ENCODE data around the gene FGD6.

FGD6 gene

DNA sequence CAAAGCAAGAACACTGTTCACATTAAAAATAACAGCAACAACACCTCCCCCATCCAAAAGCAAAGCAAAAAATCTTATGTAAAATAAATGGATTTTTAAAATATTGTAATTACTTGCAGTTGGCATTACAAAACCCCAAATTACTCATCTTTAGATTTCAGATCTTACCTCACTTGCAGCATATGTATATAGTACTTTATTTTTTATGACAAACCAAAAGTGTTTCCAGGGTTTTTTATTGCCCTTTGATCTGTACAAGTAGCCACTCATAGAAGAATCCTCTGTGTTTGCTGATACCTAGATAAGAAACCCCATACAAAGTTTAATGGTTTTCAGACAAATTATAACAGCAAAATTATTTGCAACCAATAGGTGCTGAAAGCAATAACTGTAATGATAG is 131.7 kb downstream of the FGD6 start:
- no peak for DNase-seq (ENCODE audit: low spot score)

DNA sequence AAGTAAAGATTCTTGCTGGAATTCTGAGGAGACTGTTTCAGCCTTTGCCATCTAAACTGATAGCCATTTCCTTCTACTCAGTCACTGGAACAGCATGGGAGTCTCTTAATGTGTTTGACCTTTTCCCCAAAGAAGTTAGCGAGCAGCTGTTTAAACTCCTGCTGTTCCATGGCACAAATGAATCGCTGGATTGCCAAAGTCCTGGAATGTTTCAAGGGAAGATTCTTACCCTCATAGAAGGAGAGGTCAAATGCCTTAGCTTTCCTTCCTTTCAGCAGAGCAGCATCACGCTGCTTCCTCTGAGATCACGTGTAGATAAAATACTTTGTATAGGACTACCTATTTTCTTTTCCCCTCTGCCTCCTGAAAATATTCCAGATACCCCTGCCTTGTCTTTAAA is 133.3 kb downstream of the FGD6 start:
- DNase-seq (ENCODE audit: low spot score) = no peak

DNA sequence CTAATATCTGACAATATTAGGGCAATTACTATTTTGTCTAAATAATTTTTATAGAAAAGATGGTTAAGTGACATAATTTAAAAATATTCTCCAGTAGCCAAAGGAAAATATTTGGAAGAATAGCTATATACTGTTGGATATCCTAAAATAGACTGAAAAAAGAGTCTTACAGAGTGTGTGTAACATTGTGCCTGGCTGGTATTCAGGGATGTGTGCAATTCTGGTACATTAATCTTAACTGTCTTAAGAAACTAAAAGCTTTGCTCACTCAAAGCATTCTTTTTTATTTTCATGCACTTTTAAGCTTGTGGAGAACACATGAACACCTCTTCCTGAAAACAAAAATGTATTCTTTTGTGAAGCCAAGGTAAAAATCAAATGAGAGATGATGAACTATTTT is 133.8 kb downstream of the FGD6 start:
- DNase-seq (ENCODE audit: low spot score) = no peak

DNA sequence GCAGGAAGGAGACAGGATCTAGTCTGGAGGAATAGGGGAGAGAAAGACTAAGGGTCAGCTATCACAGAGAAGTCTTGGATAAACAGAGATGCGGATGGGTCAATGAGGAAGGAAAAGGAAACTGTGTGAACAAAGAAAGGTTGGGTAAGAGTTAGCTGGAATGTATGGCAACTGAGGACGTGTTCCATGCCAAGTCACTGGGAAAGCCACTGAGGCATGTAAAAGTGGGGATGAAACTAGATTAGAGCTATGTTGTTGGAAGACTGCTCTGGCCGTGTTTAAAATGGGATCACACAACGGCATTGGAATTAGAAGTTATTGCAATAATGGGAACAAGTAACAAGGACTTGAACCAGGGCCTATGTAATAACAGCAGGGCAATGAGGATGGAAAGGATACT is 139.9 kb downstream of the FGD6 start:
- DNase-seq (ENCODE audit: low spot score) = no peak

DNA sequence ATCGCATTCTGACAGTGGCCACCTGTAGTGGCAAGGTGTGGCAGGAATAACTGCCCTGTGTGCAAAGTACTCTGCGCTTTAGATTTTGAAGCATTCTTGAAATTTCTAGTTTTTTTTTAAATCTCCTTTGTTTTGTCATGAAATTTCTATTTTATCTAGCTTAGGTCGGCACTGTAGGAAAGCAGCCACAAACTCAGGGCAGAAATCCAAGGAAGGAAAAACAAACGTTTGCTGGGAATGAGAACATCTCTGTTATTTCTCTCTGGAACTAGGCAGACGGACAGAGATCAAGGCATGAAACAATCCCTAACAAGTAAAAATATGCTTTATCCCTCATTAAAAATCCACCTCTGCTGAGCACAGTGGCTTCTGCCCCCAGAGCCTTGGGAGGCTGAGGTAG is 142.5 kb downstream of the FGD6 start:
- DNase-seq (ENCODE audit: low spot score) = peak; percentile 27

DNA sequence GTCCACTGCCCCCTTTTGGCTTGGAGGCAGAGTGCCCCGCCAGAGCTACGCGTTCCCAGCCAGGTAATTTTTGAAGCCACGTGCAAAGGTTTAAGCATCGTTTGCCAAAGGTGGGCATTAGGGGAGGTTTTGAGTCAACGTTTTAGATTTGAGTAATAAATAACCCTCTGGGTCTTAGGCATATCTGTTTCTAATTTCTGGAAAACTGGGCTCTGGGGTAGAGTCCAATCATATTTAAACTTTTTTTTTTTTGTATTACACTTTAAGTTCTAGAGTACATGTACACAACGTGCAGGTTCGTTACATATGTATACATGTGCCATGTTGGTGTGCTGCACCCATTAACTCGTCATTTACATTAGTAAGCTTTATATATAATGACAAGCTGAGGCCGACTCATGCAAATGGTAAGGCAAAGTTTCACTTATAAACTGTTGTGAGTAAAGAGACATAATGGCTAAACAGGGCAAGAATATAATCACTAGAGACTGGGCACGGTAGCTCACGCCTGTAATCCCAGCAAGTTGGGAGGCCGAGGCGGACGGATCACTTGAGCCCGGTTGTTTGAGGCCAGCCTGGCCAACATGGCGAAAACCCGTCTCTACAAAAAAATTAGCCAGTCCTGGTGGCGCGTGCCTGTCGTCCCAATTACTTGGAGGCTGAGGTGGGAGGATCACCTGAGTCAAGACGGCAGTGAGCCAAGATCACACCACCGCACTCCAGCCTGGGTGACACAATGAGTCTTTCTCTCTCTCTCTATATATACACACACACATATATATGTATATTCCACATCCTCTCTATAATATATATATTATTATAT is 143.4 kb downstream of the FGD6 start:
- peak; percentile 5 for DNase-seq (ENCODE audit: low spot score)

DNA sequence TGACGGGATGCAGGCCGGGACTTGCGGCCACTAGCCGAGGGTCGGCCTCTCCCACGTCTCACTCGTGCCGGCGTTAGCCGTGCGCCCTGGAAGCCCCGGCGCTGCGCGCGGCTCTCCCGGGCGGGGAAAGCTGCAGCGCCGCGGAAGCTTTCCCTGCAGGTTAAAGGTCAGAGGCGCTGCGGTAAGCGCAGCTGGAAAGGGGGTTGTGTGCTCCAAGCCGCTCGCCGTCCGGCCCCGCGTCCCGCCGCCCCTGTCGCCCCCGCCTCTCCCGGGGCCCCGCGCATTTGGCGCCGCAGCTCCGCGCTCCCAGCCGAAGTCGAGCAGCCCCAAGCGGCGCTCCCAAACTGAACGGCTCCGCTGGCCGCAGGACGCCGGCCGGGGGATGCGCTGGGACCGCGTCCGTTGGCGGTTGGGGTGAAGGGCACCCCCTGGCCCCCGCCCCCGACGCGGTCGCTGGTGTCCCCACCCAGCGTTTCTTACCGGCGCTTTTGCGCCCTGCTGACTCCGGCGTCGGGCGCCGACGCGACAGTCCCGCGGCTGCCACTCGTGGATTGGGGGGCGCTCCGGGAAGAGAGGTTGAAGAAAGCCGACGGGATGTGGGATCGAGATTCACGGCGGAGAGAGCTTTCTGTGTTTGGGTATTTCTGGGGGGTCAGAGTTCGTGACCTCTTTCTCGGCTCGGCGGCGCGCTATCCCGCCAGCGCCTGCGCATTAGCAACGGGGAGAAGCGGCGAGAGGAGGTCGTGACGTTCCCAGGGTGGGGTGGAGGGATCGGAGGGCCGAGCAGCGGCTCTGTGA is 144.2 kb downstream of the FGD6 start, which contains the start of gene NR2C1:
TSS of gene NR2C1 (minus strand) at position 719 of the 798 bp plus-strand sequence. CDS start 6,234 bp downstream, outside the sequence.
- peak; percentile 95 for DNase-seq (ENCODE audit: low spot score)

DNA sequence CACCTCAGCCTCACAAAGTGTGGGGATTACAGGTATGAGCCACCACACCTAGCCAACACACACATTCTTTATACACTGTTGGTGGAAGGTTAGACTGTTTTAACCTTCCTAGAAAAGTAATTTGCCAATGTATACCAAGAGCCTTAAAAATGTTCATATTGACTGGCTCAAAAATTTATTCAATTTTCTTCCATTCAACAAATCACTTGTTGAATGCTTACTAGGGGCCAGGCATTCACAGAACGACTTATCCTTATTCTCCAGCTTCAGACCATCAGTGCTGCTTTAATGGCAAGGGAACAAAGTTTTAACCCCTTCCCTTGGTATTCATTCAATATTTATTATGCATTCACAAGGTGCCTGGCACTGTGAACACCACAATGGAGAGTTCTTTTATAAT is 146.9 kb downstream of the FGD6 start:
- DNase-seq (ENCODE audit: low spot score) = no peak

DNA sequence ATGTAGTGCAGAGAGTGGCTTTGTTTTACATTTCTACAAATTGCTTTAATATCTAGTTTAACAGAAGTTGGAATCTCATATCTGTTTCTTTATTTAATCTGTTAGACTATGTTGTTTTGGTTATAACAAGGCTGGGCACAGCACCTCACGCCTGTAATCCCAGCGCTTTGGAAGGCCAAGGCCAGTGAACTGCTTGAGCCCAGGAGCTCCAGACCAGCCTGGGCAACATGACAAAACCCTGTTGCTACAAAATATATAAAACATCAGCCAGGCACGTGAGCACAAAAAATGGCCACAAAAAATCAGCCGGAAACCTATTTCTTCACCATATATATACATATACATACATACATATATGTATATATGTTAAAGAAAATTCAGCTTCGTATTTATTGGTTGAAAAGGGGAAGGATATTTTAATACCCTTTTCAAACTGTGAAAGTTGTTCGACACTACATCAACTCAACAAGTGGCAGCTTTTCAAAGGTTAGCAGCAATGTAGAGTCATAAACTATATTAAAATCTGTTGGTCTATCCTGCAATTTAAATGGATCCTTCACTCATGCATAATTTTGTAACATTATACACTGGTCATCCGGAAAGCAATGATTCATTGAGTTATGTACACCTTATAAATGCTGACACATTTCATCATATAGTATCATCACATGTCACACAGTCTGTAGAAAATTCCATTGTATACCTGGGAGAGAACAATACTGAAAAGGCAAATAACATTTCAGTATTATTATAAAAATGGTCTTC is 151.0 kb downstream of the FGD6 start:
- DNase-seq (ENCODE audit: low spot score) = no peak

DNA sequence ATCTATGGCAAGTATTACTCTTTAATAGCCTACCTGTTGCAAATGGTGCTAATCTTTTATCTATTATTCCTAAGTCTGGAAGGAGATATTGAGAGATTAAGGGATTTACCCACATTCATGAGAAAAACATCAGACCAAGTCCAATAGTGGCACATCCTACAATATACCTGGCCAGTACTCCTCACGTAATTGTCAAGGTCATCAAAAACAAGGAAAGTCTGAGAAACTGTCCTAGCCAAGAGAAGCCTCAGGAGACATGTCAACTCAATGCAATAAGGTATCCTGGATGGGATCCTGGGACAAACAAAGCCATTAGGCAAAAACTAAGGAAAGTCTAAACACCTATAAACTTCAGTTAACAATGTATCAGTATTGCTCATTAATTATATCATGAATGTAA is 156.3 kb downstream of the FGD6 start:
- no peak for DNase-seq (ENCODE audit: low spot score)

DNA sequence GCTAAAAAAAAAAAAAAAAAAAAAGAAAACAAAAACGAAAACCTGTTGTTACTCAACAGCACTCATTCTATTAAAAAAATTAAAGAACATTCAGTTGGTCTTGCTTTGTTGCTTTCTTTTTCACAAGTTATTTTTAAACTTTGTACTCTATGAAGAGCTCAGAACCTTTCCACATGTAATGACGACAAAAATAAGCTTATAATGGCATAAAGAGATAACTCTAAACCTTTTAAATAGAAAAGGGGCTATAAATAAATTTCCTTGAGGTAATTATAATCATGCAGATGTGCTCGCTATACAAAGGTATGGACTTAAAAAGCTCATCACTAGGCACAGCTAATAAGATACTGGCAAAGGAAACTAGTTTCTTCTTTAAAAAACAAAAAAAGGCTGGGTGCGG is 157.3 kb downstream of the FGD6 start:
- no peak for DNase-seq (ENCODE audit: low spot score)

DNA sequence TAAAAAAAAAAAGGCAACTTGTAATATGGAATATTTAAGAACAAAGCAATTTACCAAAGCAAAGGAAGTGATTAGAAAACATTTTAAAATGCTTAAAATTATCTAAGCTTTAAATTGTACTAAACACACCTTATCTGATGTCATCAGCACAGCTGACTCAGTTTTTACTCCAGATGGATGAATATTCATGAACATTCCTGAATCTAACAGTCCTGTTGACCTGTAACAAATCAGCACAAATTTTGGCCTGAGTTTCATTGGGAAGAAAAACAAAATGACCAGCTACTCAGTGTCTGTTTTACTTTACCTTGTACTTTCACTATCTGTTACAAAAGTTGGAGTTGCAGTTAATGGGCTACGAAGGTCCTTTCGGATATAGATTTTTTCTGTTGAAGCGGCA is 159.8 kb downstream of the FGD6 start:
- no peak for DNase-seq (ENCODE audit: low spot score)

DNA sequence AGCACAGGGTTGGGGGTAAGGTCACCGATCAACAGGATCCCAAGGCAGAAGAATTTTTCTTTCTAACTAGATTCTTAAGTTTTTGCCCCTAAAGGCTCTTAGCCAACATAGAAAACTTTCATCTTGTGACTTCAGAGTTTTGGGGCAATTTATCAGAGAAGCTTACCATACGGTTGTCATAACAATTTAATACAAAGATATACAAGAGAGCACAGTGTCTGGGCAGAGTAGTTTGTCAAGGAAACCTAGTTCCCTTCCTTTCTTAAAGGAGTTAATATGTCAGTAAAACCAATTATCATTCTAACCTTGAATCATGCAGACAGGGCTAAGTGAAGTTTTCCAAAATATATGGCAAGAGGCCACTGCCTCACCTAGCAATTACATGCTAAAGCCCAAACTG is 162.2 kb downstream of the FGD6 start:
- DNase-seq (ENCODE audit: low spot score) = no peak

DNA sequence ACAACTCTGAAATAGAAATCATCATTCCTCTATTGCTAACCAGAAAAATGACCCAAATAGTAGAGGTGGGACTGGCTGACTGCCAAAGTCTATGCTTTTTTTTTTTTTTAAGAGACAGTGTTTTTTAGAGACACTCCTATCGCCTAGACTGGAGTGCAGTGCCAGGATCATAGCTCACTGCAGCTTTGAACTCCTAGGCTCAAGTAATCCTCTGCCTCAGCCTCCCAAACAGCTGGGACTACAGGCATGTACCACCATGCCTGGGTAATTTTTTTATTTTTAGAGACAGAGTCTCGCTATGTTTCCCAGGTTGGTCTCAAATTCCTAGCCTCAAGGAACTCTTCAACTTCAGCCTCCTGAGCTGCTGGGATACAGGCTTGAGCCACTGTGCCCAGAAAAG is 163.1 kb downstream of the FGD6 start:
- DNase-seq (ENCODE audit: low spot score) = no peak

DNA sequence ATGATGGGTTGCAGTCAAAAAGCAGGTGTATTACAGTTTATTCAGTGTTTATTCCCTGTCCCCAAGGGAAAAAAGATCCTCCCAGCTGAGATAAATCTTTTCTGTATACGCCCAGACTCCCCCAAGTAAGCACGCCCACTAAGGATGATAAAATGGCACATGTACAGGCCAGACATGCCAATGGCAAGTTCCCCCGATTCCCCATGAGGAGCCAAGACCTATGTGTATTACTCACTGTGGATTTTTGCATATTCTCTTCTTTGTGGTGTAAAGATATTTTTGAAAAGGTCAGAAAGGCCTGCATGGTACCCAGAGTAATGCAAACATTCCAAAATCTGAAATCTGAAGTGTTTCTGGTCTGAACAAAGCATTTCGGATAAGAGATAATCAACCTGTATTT is 166.0 kb downstream of the FGD6 start:
- DNase-seq (ENCODE audit: low spot score) = no peak

DNA sequence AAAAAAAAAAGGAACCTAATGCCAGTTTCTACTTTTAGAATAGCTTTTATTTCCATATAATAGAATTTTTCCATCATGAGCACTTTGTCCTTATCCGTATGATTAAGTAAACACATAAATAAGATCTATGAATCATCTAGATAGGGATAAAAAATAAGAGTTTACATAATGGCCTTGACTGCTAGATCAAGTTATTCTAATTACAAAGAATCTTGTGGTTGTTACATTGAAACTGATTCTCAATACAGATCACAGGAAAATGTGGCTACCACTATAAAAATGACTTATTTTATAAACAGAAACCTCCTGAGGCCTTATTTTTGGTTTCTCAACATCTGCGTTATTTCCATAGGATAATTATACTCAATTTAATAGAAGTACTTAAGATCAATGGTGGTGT is 179.4 kb downstream of the FGD6 start:
- no peak for DNase-seq (ENCODE audit: low spot score)

DNA sequence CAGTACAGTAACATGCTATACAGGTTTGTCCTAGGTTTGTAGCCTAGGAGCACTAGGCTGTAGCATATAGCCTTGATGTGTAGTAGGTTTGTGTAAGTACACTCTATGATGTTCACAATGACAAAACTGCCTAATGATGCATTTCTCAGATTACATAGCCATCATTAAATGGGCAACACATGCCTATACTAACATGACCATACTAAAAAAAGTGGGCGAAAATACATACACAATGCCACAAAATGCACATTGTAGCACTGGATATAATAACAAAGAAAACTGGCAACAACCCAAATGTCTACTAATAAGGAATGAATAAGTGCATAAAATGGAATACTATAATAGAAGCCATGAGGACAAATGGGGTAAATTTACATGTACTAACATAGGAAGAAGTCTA is 182.5 kb downstream of the FGD6 start:
- DNase-seq (ENCODE audit: low spot score) = no peak
